NCI-H2196 (cell line): ENCODE data around the gene TMEM222.
A peak's percentile ranks its signal among the peaks of the same experiment; 100 is the strongest.
"Not testable (repeated sequence)": the region's sequence is repeated elsewhere in the genome, so short reads cannot be mapped to it uniquely, and the experiment has no call there.

Experiments
- DNase-seq: peaks from one replicate; lab custom pipeline; 2025; ENCODE audit not compliant: unreplicated experiment; lab: John Stamatoyannopoulos, UW

Gene TMEM222

GRCh38 chr1:27377760-27378495 is 56.0 kb downstream of the TMEM222 start:
- no peak for DNase-seq

GRCh38 chr1:27379564-27380122 is 57.7 kb downstream of the TMEM222 start:
- no peak for DNase-seq

- DNase-seq = no peak
Observed at GRCh38 chr1:27380224-27380623, 58.3 kb downstream of the TMEM222 start.

GRCh38 chr1:27380766-27381733 is 59.1 kb downstream of the TMEM222 start:
- peak; percentile 57 for DNase-seq

GRCh38 chr1:27381969-27382762 is 60.2 kb downstream of the TMEM222 start:
- DNase-seq = no peak

GRCh38 chr1:27383039-27383605 is 61.2 kb downstream of the TMEM222 start, which contains the start of gene CD164L2:
Gene CD164L2 (minus strand): TSS chr1:27383333. CDS start chr1:27383239, 94 bp downstream.
- peak; percentile 18 for DNase-seq

- DNase-seq = no peak
Observed at GRCh38 chr1:27383661-27384060, 61.7 kb downstream of the TMEM222 start.

GRCh38 chr1:27384797-27385196 is 62.8 kb downstream of the TMEM222 start:
- not testable (repeated sequence) for DNase-seq
